NCI-H82 treated with DMSO at 0.1 percent for 48 hours (cell line): ENCODE data around the gene OR5AP2.
"Not testable (repeated sequence)": the region's sequence is repeated elsewhere in the genome, so short reads cannot be mapped to it uniquely, and the experiment has no call there.

Experiments used
- DNase-seq: peaks from one replicate; lab custom pipeline; 2025; ENCODE audit not compliant: unreplicated experiment; lab: John Stamatoyannopoulos, UW

OR5AP2 gene

GRCh38 chr11:56642339-56642738, at the start of gene OR5AP2:
OR5AP2 (minus strand) TSS chr11:56642439; CDS start chr11:56642439, 0 bp downstream.
- no peak for DNase-seq

GRCh38 chr11:56691179-56691578, 48.9 kb upstream of the OR5AP2 start:
- not testable (repeated sequence) for DNase-seq

GRCh38 chr11:56688554-56689100, 46.4 kb upstream of the OR5AP2 start:
- DNase-seq: no peak

- DNase-seq: no peak
These were observed 28.7 kb upstream of the OR5AP2 start for GRCh38 chr11:56670984-56671383.

- no peak for DNase-seq
These were observed 21.1 kb upstream of the OR5AP2 start, which contains the start of gene OR5AR1 for GRCh38 chr11:56663386-56663785. OR5AR1 (plus strand) TSS chr11:56663686; CDS start chr11:56663686, 0 bp downstream.

GRCh38 chr11:56659755-56660154, 17.5 kb upstream of the OR5AP2 start:
- DNase-seq: no peak

GRCh38 chr11:56637500-56637899, 4.7 kb downstream of the OR5AP2 start:
- DNase-seq: no peak

GRCh38 chr11:56636861-56637260, 5.4 kb downstream of the OR5AP2 start:
- DNase-seq: no peak

- DNase-seq: no peak
These were observed 9.9 kb downstream of the OR5AP2 start for GRCh38 chr11:56632329-56632728.

- DNase-seq: no peak
These were observed 16.3 kb downstream of the OR5AP2 start for GRCh38 chr11:56625946-56626345.

- DNase-seq: no peak
These were observed 17.6 kb downstream of the OR5AP2 start for GRCh38 chr11:56624661-56625110.

- DNase-seq: no peak
These were observed 31.1 kb downstream of the OR5AP2 start for GRCh38 chr11:56611174-56611573.

GRCh38 chr11:56592088-56592717, 50.0 kb downstream of the OR5AP2 start:
- not testable (repeated sequence) for DNase-seq
